ENCODE measurements around the gene RASAL2.
"Not testable (repeated sequence)": the region's sequence is repeated elsewhere in the genome, so short reads cannot be mapped to it uniquely, and the experiment has no call there.

- TF ChIP-seq CTCF (conservative IDR thresholded peaks at IDR 0.05; ENCODE audit: low read depth, low read length); POLR2A (IDR thresholded peaks at IDR 0.05; ENCODE audit: low read depth, low read length); FOS (IDR thresholded peaks at IDR 0.05; ENCODE audit: low read depth, low read length); RAD21 (IDR thresholded peaks at IDR 0.05; ENCODE audit: low read length); CHD1 (IDR thresholded peaks at IDR 0.05; ENCODE audit: low read depth, low read length); CEBPB (IDR thresholded peaks at IDR 0.05; ENCODE audit: low read depth, low read length); BHLHE40 (IDR thresholded peaks at IDR 0.05; ENCODE audit: low read depth, low read length); MAZ (IDR thresholded peaks at IDR 0.05; ENCODE audit: borderline replicate concordance, low read depth, low read length); NFE2L2 (IDR thresholded peaks at IDR 0.05; ENCODE audit: low read depth, low read length); SMC3 (IDR thresholded peaks at IDR 0.05; ENCODE audit: low read depth, low read length); RFX5 (IDR thresholded peaks at IDR 0.05; ENCODE audit: low read depth, low read length); MAFK (IDR thresholded peaks at IDR 0.05; ENCODE audit: low read depth, low read length); MXI1 (IDR thresholded peaks at IDR 0.05; ENCODE audit: borderline replicate concordance, low read depth, low read length): not testable (repeated sequence)
- TF ChIP-seq, protein P1, sequence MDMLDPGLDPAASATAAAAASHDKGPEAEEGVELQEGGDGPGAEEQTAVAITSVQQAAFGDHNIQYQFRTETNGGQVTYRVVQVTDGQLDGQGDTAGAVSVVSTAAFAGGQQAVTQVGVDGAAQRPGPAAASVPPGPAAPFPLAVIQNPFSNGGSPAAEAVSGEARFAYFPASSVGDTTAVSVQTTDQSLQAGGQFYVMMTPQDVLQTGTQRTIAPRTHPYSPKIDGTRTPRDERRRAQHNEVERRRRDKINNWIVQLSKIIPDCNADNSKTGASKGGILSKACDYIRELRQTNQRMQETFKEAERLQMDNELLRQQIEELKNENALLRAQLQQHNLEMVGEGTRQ (IDR thresholded peaks at IDR 0.05; ENCODE audit: low read depth, low read length): not testable (repeated sequence)
These were observed 114.5 kb downstream of the RASAL2 start for GRCh38 chr1:178208269-178208856.
